A673 (cell line): Measurements from ENCODE around the gene CCDC178.

Experiments
- CTCF ChIP-seq: fragments of 300-800, 200-600 bp; sonication (generic); conservative IDR thresholded peaks from 2 replicates; pipeline ENCODE4 v1.5.1; 2017; ENCODE audit warnings: low read depth, mild to moderate bottlenecking, antibody characterized with exemption, low read length, moderate library complexity, mixed read lengths
- EZH2 ChIP-seq: fragments of 200-600 bp; sonication (generic); IDR thresholded peaks from 2 replicates; pipeline ENCODE4 v1.6.1; 2017; ENCODE audit warnings: borderline replicate concordance, low read depth, mild to moderate bottlenecking, mixed read lengths, antibody characterized with exemption, low read length; ENCODE audit not compliant: poor library complexity, severe bottlenecking

- TF ChIP-seq CTCF (no peak), EZH2 (no peak)
Observed at GRCh38 chr18:33460681-33461080, 20.2 kb upstream of the CCDC178 start.
